H7 (cell line): ENCODE data around the gene FUOM. TPM values are rescaled to one million over a fixed set of nuclear protein-coding genes. Genes with fewer than 3 reads are reported as not detected.
"Not testable (repeated sequence)": the region's sequence is repeated elsewhere in the genome, so short reads cannot be mapped to it uniquely, and the experiment has no call there.

Experiments used
- DNase-seq: peaks from one replicate; pipeline ENCODE4 v3.0.0; 2012
- H3K27me3 ChIP-seq: 2 replicates; pipeline ENCODE4 v1.6.0; 2011; ENCODE audit warnings: mild to moderate bottlenecking, low read length; ENCODE audit not compliant: control insufficient read depth, insufficient read depth
- H3K36me3 ChIP-seq: replicated peaks from 2 replicates; pipeline ENCODE4 v1.5.1; 2011; ENCODE audit warnings: low read length; ENCODE audit not compliant: control insufficient read depth, insufficient read depth
- H3K4me3 ChIP-seq: 2 replicates; pipeline ENCODE4 v1.5.1; 2011; ENCODE audit warnings: low read depth, mild to moderate bottlenecking, control low read depth, low read length, moderate library complexity; ENCODE audit not compliant: insufficient read depth
- total RNA-seq: library from RNA; depleted of rRNA; stranded (reverse); fragments of >200 nt; shearing (Covaris generic); gene quantifications from 2 replicates; pipeline ENCODE4 v1.2.3, GENCODE V29; 2014

The FUOM gene
- total RNA-seq, 1 experiment from 2014 or later: 50.5 TPM

- peaks cover 71% of the 10 kb centered on the region for H3K27me3 ChIP-seq
- no peaks in the 10 kb centered on the region for H3K36me3 ChIP-seq
- H3K4me3 ChIP-seq: no peak overlapping the region
- peak; percentile 62 for DNase-seq
These were observed 30.0 kb downstream of the FUOM start for GRCh38 chr10:133327651-133328357.

- Histone ChIP-seq H3K27me3 (peaks cover 63% of the 10 kb centered on the region), H3K4me3 (no peak overlapping the region), H3K36me3 (no peaks in the 10 kb centered on the region)
- DNase-seq: peak; percentile 66
These were observed 30.8 kb downstream of the FUOM start for GRCh38 chr10:133326745-133327650.

- no peaks in the 10 kb centered on the region for H3K36me3 ChIP-seq
- H3K4me3 ChIP-seq: peak overlapping the region; percentile 42
- H3K27me3 ChIP-seq: peaks cover 57% of the 10 kb centered on the region
- no peak for DNase-seq
These were observed 31.6 kb downstream of the FUOM start for GRCh38 chr10:133326223-133326551.

GRCh38 chr10:133325440-133326222, 32.2 kb downstream of the FUOM start:
- peak; percentile 85 for DNase-seq
- Histone ChIP-seq H3K4me3 (peak overlapping the region; percentile 42), H3K36me3 (no peaks in the 10 kb centered on the region), H3K27me3 (peaks cover 53% of the 10 kb centered on the region)

- Histone ChIP-seq H3K36me3 (no peaks in the 10 kb centered on the region), H3K4me3 (peak overlapping the region; percentile 42; the same call in 1 of the 2 replicates), H3K27me3 (peaks cover 50% of the 10 kb centered on the region)
- peak; percentile 76 for DNase-seq
These were observed 33.0 kb downstream of the FUOM start for GRCh38 chr10:133324857-133325260.

- peak; percentile 94 for DNase-seq
- H3K27me3 ChIP-seq: peaks cover 45% of the 10 kb centered on the region
- peak overlapping the region; percentile 8; the same call in 1 of the 2 replicates for H3K4me3 ChIP-seq
- H3K36me3 ChIP-seq: no peaks in the 10 kb centered on the region
These were observed 33.5 kb downstream of the FUOM start for GRCh38 chr10:133324198-133324792.

GRCh38 chr10:133322064-133322709, 35.6 kb downstream of the FUOM start:
- DNase-seq, H3K4me3 ChIP-seq, H3K36me3 ChIP-seq: not testable (repeated sequence)
- peaks cover 28% of the 10 kb centered on the region for H3K27me3 ChIP-seq

- not testable (repeated sequence) for DNase-seq, H3K4me3 ChIP-seq, H3K36me3 ChIP-seq
- H3K27me3 ChIP-seq: peaks cover 15% of the 10 kb centered on the region
These were observed 36.9 kb downstream of the FUOM start for GRCh38 chr10:133320852-133321422.

- Histone ChIP-seq H3K4me3 (peak overlapping the region; percentile 55), H3K36me3 (no peaks in the 10 kb centered on the region), H3K27me3 (peaks cover 3% of the 10 kb centered on the region; the same call in 1 of the 2 replicates)
- DNase-seq: peak; percentile 93
These were observed 39.2 kb downstream of the FUOM start for GRCh38 chr10:133318494-133319127.

GRCh38 chr10:133316732-133317131, 41.1 kb downstream of the FUOM start:
- H3K27me3 ChIP-seq: peaks cover 3% of the 10 kb centered on the region; the same call in 1 of the 2 replicates
- peaks cover 2% of the 10 kb centered on the region for H3K36me3 ChIP-seq
- H3K4me3 ChIP-seq: no peak overlapping the region
- DNase-seq: no peak

GRCh38 chr10:133316266-133316665, 41.6 kb downstream of the FUOM start:
- peaks cover 4% of the 10 kb centered on the region for H3K36me3 ChIP-seq
- H3K27me3 ChIP-seq: peaks cover 3% of the 10 kb centered on the region; the same call in 1 of the 2 replicates
- no peak for DNase-seq
- no peak overlapping the region for H3K4me3 ChIP-seq

GRCh38 chr10:133315847-133316246, 42.0 kb downstream of the FUOM start:
- peaks cover 3% of the 10 kb centered on the region; the same call in 1 of the 2 replicates for H3K27me3 ChIP-seq
- no peak overlapping the region for H3K4me3 ChIP-seq

GRCh38 chr10:133314911-133315310, 42.9 kb downstream of the FUOM start:
- no peak for DNase-seq
- Histone ChIP-seq H3K4me3 (no peak overlapping the region), H3K36me3 (peaks cover 7% of the 10 kb centered on the region), H3K27me3 (peaks cover 3% of the 10 kb centered on the region; the same call in 1 of the 2 replicates)

More at GRCh38 chr10:133315847-133316246, 42.0 kb downstream of the FUOM start:
- no peak for DNase-seq
- peaks cover 4% of the 10 kb centered on the region for H3K36me3 ChIP-seq
